Measurements from ENCODE around the gene METTL16.

Gene METTL16

DNA sequence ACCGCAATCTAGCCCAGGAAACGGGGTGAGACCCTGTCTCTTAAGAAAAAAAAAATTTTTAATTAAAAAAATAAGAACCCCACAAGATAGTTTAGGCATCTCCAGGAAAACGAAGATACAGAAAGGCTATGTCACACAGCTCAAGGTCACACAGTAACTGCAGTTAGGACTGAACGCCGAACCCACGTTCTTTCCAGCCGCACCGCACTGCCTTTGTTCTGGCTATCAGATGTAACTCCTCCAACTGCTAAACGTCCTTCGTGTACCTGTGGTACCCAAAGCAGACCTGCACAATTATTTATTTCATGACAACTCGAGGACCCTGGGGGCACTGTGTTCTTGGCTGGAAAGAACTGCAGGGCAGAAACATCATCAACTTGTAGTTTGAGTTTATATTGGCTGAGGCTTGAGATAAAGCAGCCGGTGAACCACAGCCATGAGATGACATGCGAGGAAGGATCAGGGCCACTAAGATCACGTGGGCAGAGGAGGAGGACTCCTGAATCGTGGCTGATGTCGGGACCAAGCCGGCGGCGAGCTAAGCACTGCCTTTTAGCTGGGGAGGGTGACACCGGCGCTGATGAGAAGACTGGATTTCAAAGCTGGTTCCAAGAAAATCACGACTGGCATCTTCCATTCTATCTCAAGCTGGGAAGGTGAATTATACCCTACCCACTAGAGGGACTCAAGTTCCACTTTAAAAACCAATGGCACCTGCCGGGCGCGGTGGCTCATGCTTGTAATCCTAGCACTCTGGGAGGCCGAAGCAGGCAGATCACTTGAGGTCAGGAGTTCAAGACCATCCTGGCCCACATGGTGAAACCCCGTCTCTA lies 90.2 kb downstream of the METTL16 start:
- no peak for TF ChIP-seq ZNF274 (IDR thresholded peaks at IDR 0.05; ENCODE audit: low read depth, low read length)
- H3K4me3 ChIP-seq (ENCODE audit: low read length): no peak overlapping the region

DNA sequence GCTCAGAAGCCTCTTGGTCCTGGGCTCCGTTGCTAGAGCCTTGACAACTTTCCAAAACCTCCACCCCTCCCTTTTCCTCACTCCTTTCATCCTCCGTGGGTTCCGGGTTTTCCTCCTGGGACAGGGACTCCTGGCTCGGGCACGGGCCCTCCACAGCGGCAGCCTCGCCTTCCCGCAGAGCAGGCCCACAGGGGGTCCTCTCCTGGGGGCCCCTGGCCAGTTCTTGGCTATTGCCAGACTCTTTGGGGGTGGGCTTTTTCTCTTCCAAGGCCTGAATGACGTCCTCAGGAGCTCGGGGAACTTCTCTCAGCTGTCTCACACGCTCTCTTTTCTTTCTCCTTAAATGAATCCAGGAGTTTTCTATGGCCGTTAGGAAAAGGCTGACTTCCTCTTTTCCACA lies 91.5 kb downstream of the METTL16 start:
- no peak for TF ChIP-seq ZNF274 (IDR thresholded peaks at IDR 0.05; ENCODE audit: low read depth, low read length)

DNA sequence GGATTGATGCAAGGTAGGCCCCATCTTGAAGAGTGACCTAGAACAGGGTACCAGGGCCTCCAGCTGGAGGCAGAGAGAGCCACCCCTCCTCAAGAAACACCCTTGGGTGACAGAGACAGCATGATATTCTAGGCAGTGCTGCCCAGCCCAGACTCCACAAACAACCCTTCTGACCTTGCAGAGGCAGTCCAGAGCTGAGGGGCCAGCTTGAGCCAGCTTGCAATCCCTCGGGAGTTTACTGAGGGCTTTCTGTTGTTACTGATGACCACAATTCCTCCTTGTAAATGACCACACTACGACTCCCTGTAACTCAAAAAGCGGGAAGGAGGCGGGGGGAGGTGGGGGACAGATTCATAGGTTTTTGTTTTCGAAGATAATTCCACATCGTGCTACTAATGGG lies 92.2 kb downstream of the METTL16 start:
- H3K4me3 ChIP-seq (ENCODE audit: low read length): no peak overlapping the region
- no peak for TF ChIP-seq ZNF274 (IDR thresholded peaks at IDR 0.05; ENCODE audit: low read depth, low read length)

More for the DNA sequence above, 91.5 kb downstream of the METTL16 start:
- no peak overlapping the region for H3K4me3 ChIP-seq (ENCODE audit: low read length)

- H3K4me3 ChIP-seq (ENCODE audit: low read length): no peak overlapping the region
- no peak for TF ChIP-seq ZNF274 (IDR thresholded peaks at IDR 0.05; ENCODE audit: low read depth, low read length)
Observed at GRCh38 chr17:2418572-2418971, 93.1 kb downstream of the METTL16 start.

GRCh38 chr17:2416010-2416734 lies 95.5 kb downstream of the METTL16 start:
- no peak overlapping the region for H3K4me3 ChIP-seq (ENCODE audit: low read length)
- TF ChIP-seq ZNF274 (IDR thresholded peaks at IDR 0.05; ENCODE audit: low read depth, low read length): no peak

DNA sequence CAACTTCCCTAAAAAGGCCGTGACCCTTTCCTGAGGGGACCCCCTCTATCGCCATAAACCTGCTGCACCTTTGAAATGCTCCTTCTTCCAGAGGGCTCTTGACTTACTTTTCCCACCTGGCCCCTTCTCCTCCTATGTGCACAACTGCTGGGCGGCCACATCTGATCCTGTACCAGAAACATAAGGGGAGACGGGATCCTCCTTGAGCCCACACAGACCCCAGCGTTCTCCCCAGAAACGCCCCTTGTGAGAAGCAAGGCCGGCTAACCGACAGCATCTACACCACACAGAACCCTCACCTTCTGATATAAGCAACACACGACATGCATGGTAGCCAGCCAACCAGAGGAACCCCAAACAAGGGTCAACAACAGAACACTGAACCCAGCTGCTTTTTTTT lies 96.6 kb downstream of the METTL16 start:
- no peak overlapping the region for H3K4me3 ChIP-seq (ENCODE audit: low read length)
- TF ChIP-seq ZNF274 (IDR thresholded peaks at IDR 0.05; ENCODE audit: low read depth, low read length): no peak

- H3K4me3 ChIP-seq (ENCODE audit: low read length): no peak overlapping the region
- no peak for TF ChIP-seq ZNF274 (IDR thresholded peaks at IDR 0.05; ENCODE audit: low read depth, low read length)
Observed at GRCh38 chr17:2414446-2415064, 97.1 kb downstream of the METTL16 start.

DNA sequence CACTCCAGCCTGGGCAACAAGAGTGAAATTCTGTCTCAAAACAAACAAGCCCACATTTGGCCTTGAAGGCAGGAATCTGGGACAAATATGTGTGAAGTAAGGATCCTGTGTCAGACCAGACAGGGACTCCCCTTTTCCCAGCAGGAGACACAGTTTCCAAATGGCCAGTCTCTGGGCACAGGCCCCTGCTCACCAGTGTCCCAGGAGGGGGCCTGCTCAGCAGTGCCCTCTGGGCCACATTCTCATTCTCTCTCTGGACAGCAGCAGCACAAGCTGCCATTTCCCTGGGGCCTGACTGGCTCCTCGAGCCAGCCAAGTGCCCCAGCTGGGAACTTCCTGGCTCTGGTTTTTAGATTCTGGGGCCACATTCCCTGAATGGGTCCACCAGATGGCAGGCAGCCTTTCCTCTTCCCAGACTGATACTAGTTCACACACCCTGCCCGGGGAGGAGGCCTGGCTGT lies 99.1 kb downstream of the METTL16 start:
- no peak for TF ChIP-seq ZNF274 (IDR thresholded peaks at IDR 0.05; ENCODE audit: low read depth, low read length)
- no peak overlapping the region for H3K4me3 ChIP-seq (ENCODE audit: low read length)

DNA sequence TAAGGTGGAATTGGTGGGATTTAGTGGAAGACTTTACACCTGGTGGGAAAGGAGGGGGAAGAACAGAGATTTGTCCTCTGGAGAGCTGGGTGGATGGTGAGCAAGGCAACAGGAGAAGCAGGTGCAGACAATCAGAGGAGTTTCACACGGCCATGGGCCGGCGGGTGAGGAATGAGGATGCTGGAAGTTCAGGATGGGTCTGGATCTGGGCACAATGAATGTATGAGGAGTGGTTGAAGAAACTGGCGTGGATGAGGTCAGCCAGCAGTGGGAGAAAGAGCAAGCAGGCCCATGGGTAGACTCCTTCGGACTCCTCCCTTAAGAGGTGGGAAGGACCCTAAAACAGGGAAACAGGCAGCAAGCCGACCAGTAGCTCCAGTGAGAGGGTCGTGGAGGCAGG lies 100.7 kb downstream of the METTL16 start:
- no peak overlapping the region for H3K4me3 ChIP-seq (ENCODE audit: low read length)
- TF ChIP-seq ZNF274 (IDR thresholded peaks at IDR 0.05; ENCODE audit: low read depth, low read length): no peak

DNA sequence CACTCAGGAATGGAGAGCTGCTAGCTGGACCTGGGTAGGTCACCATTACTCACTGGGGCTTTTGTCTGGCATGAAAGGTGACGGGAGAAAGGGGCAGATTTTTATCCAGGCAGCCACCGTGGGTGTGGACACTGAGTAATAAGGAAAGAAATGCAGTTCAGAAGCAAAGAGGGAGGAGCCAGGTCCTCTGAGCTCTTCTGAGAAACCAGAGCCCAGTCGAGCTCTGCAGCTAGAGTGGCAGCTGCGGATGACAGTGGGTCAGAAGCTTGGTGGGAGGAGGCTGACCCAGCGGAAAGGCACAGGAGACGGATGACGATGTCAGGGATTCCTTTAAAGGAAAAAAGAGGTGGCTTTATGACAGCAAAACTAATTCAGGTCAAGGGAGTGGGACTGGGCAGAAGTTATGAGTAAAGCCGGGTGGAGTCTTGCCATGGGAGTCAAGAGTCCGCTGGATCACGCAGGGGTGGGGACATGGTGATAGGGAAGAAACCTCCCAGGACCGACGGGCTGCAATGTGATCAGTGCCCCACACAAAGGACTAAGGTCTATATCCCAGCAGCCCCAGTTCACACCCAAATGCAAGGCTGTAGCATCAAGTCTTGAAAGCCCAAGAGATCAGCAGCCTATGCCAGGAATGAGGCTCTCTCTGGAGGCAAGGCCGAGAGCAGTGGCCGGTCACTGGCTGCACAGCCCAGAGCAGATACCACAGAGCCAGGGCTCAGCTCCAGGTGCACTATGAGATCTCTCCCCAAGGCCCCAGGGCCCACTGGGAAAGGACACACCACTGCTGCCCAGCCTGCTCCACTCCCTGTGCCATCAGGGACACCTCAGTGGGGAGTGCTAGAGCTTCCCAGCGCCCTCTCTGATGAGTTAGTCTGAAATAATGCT lies 104.5 kb downstream of the METTL16 start:
- TF ChIP-seq ZNF274 (IDR thresholded peaks at IDR 0.05; ENCODE audit: low read depth, low read length): no peak
- no peak overlapping the region for H3K4me3 ChIP-seq (ENCODE audit: low read length)

- H3K4me3 ChIP-seq (ENCODE audit: low read length): no peak overlapping the region
- TF ChIP-seq ZNF274 (IDR thresholded peaks at IDR 0.05; ENCODE audit: low read depth, low read length): no peak
Observed at GRCh38 chr17:2406271-2406902, 105.3 kb downstream of the METTL16 start.

DNA sequence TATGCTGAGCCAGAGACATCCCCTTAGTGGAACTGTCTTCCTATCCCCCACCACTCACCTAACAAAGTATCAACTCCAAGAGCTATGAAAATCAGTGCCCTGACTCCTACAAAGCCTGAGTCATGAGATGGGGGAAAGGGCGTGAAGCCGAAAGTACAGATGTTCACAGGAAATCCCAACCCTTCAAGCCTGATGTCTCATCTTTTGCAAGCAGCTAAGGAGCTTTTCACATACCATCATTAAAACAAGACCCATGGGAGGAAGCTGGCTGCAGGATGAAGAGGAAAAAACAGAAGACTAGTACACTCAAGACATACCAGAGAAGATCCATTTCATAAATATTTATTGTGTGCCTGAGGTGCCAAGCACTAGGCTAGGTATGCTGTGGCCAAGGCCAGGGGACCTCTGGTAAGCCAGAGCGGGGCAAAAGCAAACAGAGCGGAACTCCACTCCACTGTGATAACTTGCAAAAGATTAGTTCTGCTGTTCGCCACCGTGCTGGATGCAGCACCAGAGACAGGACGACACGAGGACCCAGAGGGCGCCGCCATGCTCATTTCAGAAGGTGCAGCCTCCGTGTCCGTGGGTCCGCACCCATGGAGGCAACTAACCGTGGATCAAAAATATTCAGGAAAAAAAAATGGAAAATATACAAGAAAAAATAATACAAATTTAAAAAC lies 106.3 kb downstream of the METTL16 start:
- H3K4me3 ChIP-seq (ENCODE audit: low read length): no peak overlapping the region
- TF ChIP-seq ZNF274 (IDR thresholded peaks at IDR 0.05; ENCODE audit: low read depth, low read length): no peak

GRCh38 chr17:2403044-2403443 lies 108.6 kb downstream of the METTL16 start:
- no peak for TF ChIP-seq ZNF274 (IDR thresholded peaks at IDR 0.05; ENCODE audit: low read depth, low read length)
- no peak overlapping the region for H3K4me3 ChIP-seq (ENCODE audit: low read length)

Data from GM08714 (cell line).